ELR (cell line): ENCODE measurements around the gene EIPR1.
"Not testable (repeated sequence)": the region's sequence is repeated elsewhere in the genome, so short reads cannot be mapped to it uniquely, and the experiment has no call there.

ENCODE experiments used
- DNase-seq: peaks from one replicate; pipeline ENCODE4 v3.0.0-alpha.2; 2015; ENCODE audit warnings: low read depth

Gene EIPR1

DNA sequence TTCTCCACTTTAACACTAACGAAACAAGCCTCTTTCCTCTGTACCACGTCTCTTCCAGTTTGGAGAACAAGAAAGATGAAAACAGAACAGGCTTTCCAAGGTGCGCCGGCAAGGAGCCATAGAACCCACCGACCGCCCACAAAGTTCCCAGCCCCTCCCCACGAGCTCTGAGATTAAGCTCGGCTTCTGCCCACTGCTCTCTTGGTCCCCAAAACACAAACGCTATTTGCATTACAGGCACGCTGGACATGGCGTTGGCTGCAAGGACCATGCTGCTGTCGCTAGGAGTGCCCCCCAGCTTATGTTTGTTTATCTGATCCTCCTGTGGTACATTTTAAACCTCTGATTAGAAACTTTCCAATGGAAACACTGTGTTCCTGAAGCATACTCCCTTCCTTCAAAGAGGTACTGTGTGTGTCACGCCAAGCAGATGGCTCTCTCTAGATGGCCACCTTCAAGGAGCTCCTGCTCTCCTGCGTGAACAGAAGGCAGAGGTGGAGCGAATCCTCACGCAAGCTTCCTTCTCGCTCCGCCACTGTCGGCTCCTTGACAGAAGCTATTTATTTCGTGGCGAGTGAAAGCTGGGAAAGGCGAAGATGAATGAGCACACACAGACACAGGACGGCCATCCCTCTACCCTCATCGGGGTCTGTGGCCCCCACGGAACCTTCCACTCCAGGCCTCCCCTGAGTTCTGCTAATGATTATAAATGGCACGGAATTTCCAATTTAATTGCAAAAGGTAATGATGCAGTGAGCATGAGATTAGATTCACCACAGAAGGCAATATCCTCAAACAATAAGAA is 166.2 kb downstream of the EIPR1 start:
- DNase-seq: no peak

DNA sequence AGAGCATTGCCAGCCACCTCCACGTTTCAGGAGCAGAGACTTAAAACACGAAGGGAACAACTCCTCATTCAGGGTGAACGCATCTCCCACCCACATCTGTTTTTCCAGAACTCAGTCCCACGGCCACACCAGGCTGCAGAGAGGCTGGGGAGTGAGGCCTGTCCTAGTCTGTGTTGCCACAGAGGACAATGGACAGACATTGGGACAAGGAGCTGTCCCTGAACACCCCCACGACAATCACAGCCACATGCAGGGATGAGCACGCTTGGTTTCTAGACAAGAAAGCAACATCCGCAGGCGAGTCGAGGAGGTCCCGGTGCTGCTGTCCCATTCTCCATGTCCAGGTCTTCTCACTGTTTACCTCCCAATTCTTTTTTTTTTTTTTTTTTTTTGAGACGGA is 167.4 kb downstream of the EIPR1 start:
- DNase-seq: no peak

DNA sequence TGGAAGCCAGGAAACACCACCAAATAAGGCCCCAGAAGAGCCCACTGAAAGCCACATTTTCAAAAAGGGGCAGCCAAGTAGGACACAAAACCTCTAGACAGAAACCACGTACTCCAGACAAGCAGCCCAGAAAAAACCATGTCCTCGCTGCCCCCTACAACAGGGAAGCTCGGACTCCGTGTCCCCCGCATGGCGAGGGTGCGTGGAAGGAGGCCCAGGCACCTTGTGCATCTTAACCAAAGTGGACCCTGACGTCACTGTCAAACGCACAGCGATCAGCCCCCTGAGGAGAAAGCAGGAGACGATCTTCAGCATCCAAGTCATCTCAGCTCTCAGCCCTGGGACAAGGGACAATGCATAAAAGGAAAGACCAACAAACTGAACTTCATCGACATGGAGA is 168.4 kb downstream of the EIPR1 start:
- DNase-seq: no peak

DNA sequence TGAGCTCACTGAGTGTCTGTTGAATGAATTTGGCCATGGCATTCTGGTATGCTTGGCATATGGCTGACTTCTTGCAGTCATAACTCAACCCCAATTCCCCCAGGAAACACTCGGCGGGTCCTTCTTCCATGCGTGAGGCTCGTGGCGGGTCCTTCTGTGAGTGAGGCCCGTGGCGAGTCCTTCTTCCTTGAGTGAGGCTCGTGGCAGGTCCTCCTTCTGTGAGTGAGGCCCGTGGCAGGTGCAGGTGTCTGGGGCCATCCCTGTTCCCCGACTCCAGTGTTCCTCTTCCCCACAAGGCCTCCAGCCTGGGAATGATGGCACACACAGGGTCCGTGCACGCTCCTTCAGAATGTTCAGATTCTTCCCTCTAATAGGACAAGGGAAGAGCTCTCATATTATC is 169.0 kb downstream of the EIPR1 start:
- no peak for DNase-seq

DNA sequence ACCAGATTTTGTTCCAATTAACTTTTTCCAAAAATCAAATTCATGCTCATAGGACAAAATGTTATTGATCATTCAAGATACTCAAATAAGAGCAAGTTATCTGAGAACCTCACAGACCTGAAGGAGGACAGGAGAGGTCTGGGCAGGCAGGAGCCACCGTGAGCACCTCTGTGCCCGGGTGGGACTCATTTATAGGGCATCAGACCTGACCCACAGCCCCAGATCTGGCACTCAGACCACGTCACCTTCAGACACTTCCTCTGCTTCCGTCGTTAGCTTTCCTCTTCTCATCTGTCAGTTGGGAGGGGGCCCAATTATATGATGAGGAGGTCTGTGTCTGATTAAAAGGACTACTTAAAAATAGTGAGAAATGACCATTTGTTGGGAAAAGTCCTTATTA is 169.4 kb downstream of the EIPR1 start:
- DNase-seq: no peak

DNA sequence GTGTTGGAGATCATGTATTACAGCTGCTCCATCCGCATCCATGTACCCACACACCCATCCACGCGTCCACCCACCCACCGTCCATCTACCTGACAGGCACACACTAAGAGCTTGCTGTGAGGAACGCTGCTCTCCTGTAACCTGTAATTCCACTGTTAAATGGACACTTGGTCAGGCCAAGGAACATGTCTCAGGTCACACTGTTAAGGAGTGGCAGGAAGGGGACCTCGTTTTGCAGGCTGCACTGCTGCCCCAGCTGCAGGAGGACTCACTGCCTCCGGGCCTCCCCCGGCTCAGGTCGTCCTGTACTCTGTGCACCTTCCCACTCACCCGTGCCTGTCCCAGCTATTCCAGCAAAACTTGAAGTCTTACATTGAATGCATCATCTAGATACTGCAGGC is 170.5 kb downstream of the EIPR1 start:
- DNase-seq: no peak

DNA sequence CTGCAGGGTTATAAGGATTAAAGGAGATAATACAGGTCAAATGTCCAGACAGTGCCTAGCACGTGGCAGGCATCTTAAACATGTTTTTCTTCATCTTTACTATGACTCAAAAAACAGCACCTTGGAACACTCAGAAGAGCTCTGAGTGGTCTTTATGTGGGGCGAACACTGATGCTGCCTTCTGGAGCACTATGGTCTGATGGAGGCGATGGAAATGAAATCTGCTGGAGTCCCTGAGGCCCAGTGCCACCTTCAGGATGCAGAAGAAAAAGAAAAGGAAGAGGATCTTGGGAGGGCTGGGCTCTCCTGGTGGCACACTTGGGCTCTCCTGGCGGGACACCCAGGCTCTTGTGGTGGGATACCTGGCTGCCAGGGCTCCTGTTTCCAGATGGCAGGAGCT is 171.8 kb downstream of the EIPR1 start:
- DNase-seq: no peak

DNA sequence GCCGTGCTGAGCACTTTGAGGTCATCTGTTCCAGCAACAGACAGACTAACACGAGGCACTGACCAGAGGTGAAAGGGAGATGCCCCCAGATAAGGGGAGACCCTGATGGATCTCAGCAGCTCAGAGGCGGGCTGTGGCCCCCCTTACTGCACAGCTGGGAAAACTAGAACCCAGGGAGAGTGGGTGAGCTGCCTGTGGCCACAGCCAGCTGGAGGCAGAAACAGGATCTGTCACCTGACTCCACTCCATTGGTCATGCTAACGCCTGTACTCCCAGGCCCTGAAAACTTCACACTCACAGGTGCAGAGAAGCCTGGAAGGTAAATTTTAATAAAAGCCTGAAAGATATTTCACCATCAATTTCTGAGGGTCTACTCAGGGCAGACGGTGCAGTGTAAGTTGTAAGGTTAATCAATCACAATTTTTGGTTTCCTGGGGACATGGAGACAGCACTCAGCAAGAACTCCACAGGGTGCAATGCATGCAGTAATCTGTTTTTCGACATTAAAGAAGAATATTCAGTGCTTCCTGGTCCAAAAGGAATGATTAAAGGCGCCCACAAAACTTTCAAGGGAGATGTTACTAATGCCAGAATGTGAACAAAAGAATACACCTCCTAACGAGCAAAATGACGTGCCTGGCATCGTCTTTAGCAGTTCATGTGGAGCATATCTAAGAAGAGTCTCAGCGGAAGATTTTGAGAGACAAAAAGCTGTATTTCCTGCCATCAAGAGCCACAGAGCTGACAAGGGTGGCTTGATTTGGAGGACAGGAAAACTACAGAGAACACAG is 173.4 kb downstream of the EIPR1 start:
- DNase-seq: no peak

DNA sequence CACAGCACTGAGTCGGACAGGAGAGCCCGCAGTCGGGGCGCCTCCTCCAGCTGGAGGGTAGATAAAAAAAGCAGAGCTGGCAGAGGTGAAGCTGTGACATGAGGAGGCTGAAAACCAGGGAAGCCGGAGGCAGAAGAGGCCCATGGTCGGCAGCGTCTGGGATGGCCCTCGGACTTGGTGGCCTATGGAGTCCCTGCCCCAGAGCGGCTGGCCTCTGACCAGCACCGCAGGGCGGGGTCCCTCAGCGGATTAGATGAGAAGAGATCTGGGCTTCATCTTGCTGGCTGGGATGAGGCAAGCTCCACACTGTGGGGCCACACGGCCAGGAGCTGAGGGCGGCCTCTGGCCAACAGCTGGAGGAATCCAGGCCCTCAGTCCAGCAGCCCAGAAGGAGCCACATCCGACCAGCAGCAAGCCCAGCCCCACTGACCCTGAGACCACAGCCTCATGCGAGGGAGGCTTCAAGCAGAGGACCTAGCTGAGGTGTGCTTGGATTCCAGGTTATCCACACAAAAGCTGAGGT is 174.1 kb downstream of the EIPR1 start:
- DNase-seq: no peak

DNA sequence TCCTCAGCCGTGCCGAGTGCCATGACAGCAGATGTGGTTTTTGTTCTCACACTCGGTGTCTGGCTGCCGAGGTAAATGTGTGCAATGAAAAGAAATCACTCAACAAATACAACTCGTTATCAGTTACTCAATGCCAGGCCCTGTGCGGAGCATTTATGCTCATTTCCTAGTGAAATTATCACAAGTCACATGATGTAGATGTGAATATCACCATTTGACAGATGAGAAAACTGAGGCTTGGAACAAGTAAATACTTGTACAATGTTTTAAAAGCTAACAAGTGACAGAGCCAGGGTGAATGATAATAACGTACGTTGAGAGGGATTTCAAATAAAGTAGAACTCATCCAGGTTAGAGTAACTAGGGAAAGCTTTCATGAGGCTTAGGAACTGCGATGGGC is 174.7 kb downstream of the EIPR1 start:
- DNase-seq: no peak

DNA sequence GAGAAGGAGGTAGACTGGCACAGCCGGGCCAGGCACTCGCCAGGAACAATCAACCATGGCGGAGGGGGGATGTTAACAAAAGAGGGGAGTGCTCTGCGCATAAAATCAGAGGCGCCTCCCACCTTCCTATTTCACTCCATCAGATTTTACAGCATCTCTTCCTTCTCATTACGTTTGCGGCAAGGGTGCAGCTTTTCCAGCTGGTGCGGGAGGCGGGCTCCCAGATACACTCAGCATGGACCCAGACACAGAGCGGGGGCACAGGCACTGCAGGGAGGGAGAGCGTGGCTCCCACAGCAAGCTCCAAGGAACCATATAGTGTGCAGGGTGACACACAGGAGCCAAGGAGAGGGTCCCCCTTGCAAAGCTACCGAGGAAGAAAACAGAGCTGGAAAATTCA is 176.3 kb downstream of the EIPR1 start:
- DNase-seq: no peak

DNA sequence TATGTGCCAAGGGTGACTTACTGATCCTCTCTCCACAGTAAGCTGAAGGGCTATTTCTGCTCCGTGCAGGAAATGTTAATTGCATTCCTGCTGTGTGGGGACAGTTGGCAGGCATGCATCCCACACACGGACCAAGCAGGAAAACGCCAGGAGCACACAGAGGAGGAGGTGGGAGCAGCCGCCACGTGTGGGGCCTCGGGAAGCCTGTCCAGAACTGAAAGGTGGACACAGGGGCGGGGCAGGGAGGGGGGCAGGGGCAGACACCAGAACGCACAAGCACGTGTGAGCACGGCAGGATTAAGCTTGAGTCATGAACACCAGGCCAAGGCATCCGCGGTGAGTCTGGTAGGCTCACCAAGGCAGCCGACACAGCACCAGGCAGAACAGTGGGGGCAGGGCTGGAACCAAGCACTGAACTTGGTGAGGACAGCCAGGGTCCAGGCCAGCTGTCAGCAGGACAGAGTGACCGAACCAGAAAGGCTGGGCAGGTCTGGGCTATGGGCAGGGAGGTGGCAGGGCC is 177.1 kb downstream of the EIPR1 start:
- DNase-seq: peak; percentile 16

DNA sequence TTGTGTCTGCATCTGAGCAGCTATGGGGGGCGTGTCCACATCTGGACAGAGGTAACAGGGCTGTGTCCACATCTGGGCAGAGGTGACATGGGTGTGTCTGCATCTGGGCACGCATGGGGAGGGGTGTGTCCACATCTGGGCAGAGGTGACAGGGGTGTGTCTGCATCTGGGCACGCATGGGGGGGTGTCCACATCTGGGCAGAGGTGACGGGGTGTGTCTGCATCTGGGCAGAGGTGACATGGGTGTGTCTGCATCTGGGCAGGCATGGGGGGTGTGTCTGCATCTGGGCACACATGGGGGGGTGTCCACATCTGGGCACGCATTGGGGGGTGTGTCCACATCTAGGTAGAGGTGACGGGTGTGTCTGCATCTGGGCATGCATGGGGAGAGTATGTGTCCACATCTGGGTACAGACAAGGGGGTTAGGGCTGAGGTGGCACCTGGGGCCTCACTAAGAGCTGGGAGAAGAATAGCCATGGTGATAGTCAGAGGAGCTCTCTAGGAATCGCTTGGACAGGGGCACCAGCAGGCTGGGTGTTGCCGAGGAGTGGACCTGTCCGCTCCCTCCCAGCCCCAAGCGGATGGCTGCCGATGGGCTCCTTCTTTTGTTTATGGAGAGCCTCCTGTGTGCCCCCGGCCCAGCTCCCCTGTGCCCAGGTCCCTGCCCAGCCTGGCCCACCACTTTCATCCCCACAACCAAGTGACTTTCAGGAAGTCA is 177.8 kb downstream of the EIPR1 start:
- no peak for DNase-seq

DNA sequence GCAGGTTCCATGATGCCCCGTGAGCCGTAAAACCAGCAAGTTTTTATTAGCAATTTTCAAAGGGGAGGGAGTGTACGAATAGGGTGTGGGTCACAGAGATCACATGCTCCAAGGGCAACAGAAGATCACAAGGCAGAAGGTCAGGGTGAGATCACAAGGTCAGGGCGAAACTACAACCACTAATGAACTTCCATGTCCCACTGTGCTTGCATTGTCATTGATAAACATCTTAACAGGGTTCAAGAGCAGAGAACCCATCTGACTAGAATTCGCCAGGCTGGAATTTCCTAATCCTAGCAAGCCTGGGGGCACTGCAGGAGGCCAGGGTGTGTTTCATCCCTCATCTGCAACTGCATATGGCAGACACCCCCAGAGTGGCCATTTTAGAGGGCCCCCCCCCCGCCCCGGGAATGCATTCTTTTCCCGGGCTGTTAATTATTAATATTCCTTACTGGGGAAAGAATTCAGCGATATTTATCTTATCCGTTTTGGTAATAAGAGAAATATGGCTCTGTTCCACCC is 178.9 kb downstream of the EIPR1 start:
- not testable (repeated sequence) for DNase-seq

DNA sequence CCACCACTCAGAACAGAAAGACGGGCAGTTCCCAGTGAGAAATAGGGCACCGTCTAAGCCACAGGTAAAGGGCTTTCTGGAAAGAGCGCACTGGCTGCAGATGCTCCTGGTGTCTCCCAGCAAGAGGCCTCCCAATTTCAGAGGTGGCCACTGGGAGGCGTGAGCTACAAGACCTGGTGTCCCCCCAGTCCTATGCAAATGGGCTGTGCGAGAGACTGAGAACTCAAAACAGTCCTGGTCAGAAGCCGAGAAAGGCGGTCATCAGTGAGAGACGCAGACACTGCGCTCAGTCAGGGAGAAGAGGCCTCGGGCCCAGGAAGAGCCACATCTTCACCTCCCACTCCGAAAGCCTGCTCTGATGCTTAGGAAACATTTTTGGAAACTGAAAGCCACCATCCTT is 179.5 kb downstream of the EIPR1 start:
- no peak for DNase-seq

DNA sequence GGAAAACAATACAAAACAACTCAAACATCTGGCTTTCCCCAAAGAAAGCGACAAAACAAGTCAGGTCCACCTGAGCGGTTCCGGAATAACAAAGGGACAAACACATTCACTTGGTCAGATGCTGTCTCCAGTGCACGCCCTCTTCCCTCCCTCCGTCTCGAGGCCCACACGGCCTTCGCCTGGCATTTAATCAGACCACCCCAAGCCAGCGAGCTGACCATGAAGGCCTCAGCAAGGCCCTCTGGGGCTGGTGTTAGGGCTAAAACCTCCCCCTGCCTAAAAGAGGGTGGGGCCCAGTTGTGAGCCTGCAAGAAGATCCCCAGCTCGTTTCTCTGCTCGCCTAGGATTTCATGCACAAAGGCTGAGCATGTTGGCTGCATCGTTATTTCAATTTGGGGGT is 180.3 kb downstream of the EIPR1 start:
- no peak for DNase-seq

DNA sequence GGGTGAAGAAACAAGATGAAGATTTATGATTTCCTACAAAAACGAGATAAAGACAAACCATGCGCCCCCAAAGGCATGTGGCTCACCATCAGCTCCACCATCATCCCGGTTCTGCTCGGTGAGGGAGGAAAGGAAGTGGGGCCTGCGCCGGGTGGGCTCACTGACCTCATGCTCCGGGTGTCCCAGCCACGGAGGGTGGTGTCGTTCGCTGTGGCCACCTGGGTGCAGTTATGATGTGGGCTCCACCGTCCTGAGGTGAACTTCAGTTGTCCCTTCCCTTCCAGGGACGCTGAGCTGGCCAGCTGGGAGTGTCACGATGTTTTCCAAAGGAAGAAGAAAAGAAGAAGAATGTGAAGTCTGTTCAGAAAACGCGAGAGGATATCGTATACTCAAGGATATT is 180.9 kb downstream of the EIPR1 start:
- DNase-seq: no peak

DNA sequence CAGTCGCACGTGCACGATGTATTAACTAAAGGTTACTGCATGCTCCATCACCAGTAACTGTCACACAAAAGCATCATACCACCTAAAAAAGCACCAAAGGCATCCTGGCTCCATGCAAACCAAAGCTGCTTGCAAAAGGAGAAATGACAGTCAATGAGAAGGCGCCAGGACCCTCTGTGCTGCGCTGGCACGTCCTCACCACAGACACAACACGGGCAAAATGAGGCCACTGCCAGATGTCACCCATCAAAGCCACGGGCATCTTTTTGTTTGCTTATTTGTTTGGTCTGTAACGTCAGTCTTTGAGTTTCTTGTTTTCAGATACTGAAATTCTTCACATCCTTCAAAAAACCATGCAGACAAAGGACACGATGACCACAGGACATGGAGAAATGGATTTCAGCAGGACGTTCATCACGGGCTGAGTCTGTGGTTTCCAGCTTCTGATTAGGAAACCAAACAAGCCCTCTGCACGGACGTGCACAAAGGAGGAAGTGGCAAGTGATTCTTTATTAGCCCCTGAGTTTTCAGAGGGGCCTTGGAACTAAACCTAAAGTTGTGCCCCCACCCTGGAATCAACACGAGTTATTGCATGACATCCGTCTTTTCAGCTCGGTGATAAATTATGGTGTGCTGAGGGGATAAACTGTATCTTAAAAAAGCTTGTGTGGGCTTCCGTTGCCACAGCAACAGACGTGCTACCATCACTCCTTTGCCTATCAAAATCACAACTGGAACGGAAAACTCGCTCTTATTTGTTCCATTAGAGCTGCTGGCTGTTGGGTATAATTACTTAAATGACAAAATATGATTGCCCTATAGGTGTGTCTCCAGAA is 181.8 kb downstream of the EIPR1 start:
- no peak for DNase-seq

DNA sequence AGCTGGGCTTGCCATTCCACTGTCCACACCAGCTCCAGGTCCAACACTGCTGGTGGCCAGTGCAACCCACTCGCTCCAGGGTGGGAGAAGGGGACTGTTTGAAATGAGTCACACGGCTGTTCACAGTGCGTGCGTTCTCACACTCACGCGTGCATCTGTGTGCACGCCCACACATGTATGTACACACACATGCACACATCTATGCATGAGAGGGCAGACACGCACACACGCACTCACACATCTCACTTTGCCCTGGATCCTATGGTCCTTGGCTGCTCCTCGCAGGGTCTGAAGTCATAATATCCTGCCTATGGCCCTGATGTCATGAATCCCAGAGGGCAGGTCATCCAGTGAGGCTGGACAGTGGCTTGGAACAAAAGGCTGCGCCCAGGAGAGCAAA is 182.8 kb downstream of the EIPR1 start:
- no peak for DNase-seq

DNA sequence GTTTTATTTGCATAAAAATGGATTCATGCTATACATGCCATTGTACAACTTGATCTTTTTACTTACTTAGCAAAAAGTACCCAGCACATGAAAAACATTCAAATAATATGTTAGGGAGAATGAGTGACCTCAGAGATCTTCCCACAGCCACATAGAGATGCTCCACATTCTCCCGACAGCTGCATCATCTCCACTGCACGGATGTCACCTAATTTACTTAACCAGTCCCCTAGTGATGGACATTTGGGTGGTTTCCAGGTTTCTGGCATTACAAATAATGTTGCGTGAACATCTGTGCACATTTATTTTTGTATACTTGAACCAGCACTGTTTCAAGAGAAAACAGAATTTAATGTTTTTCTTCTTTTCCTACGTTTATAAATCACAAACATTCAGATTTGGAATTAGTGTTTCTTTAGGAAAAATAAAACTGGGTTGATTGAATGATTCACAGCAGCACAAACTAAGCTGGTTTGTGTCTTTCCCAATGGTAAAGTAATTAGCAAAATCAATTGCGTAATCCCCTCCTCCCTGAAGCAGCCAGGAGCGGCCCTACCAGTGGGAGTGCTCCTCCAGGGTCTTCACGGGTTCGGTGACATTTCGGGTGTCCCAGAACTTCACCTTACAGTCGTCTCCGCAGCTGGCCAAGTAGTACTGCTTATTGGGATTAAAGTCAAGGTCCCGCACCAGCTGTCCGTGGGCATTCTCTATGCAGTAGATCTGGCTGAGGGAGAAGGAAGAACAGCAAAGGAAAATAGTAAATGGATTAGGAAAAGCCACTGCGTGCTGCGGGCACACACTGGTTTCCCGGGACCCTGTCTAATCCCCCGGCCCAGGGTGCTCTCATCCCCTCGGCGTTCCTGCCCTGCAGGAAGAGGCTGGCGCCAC is 183.9 kb downstream of the EIPR1 start:
- no peak for DNase-seq
